ENCODE results near the gene FOXB1. TPM values are rescaled to one million over a fixed set of nuclear protein-coding genes. Genes with fewer than 3 reads are reported as not detected.

Gene FOXB1
- total RNA-seq, 4 donors from 2014 or later, result not detected

DNA sequence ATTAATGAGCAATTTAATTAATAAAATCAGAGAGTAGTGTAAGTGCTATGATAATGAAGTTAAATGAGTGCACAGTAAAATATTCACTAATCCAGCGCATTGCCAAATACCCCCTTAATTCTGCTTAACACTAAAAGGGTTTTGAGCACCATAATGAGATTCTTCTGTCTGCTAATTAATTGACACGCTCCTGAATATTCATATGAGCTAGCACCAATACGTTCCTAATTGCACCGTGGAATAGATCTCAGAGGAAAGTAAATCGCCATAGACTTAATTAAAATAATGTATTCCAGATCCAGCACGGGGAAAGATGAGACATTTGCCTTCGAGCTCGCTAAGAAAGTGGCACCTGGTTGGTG lies 9.6 kb upstream of the FOXB1 start:
- Histone ChIP-seq H3K36me3 (no peaks in the 10 kb centered on the region), H3K4me3 (no peak overlapping the region), H3K27me3 (peaks cover 0 to 97% (median 66%) of the 10 kb centered on the region in 4 donors), H3K4me1 (peaks cover 8 to 24% (median 12%) of the 10 kb centered on the region in 4 donors), H3K9me3 (no peaks in the 10 kb centered on the region), H3K27ac (replicated peaks in 1 of 4) (no peak overlapping the region)
- intact Hi-C loops (cut with DNase I), result no loop called here
- TF ChIP-seq EP300 (IDR thresholded peaks at IDR 0.05) (no peak), POLR2AphosphoS5 (IDR thresholded peaks at IDR 0.05) (no peak), POLR2A (IDR thresholded peaks at IDR 0.05; ENCODE audit: low read depth) (no peak)
- TF ChIP-seq, protein P1, sequence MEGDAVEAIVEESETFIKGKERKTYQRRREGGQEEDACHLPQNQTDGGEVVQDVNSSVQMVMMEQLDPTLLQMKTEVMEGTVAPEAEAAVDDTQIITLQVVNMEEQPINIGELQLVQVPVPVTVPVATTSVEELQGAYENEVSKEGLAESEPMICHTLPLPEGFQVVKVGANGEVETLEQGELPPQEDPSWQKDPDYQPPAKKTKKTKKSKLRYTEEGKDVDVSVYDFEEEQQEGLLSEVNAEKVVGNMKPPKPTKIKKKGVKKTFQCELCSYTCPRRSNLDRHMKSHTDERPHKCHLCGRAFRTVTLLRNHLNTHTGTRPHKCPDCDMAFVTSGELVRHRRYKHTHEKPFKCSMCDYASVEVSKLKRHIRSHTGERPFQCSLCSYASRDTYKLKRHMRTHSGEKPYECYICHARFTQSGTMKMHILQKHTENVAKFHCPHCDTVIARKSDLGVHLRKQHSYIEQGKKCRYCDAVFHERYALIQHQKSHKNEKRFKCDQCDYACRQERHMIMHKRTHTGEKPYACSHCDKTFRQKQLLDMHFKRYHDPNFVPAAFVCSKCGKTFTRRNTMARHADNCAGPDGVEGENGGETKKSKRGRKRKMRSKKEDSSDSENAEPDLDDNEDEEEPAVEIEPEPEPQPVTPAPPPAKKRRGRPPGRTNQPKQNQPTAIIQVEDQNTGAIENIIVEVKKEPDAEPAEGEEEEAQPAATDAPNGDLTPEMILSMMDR (IDR thresholded peaks at IDR 0.05), result no peak
- DNase-seq (ENCODE audit: extremely low spot score), result no peak
- 2% methylated on average over 8 of the region's 8 CpGs for WGBS

DNA sequence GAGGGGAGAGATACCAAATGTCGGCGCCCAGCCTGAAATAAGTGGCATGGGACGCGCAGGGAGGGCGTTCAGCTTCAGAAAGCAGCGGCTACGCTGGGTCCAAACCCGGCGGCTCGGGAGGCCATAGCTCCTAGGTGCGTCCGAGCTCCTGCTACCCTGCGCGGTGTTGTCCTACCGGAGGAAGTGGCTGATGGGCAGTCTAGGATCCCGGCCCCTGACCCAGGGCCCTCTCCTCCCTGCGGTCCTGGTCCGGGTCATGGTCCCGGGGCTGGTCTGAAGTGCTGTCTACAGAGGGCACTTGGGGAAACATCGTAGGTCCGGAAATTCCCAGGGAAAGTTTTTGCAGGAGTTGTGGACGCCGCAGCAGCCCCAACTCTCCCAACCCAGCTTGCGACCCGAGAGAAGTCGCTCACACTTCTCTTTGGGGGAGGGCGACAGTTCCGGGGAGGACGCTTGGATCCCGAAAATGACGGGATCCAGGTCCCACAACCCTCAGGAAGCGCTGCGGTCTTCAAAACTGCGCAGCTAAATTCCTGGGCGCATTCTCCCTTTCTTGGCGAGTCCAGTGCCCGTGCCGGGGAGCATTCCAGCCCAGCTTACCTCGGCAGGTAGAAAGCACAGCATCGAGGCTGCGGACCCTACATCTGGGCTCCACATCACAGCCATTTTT lies 9.1 kb upstream of the FOXB1 start:
- no peak for DNase-seq (ENCODE audit: extremely low spot score)
- peaks cover 0 to 99% (median 71%) of the 10 kb centered on the region in 4 donors for H3K27me3 ChIP-seq
- no peak overlapping the region for H3K27ac ChIP-seq (replicated peaks in 1 of 4)
- intact Hi-C loops (cut with DNase I), result no loop called here
- no peaks in the 10 kb centered on the region for H3K9me3 ChIP-seq
- no peaks in the 10 kb centered on the region for H3K36me3 ChIP-seq
- H3K4me3 ChIP-seq, result no peak overlapping the region
- 2% methylated on average over 34 of the region's 41 CpGs for WGBS
- TF ChIP-seq, protein P1 (IDR thresholded peaks at IDR 0.05), result no peak
- TF ChIP-seq POLR2AphosphoS5 (IDR thresholded peaks at IDR 0.05), result no peak
- peaks cover 8 to 29% (median 17%) of the 10 kb centered on the region in 4 donors for H3K4me1 ChIP-seq

DNA sequence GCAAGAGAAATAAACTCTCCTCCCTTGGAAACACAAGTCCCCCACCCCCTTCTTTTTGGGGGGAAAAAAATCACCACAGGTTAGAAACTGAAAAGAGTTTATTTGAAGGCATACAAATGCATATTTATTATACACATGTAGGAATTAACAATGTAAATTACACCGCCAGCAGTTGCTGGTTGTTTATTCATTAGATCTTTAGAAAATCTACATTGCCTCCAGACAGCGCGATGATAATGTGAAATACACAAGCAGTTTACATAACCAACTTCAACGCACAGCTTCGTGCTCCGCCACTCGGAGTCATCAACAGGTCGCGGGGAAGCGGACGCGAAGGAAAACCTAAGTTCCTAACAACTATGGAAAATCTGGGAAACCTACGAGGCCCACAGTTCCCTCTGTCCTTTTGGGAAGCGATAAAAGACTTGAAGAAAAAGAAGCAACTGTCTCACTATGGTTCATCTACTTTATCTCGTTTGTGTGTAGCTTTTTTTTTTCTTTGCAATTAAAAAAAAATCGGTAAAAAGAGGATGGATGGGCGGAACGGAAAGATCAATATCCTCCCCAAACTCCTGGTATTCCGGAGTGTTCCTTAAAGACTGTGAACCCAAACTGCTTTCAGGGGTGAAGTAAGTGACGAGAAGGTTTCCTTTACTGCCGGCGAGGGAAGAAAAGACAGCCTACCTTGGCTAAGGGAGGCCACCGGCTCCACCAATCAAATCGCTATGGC lies 8.4 kb upstream of the FOXB1 start:
- no peak for DNase-seq (ENCODE audit: extremely low spot score)
- no peak overlapping the region for H3K4me3 ChIP-seq
- TF ChIP-seq POLR2AphosphoS5 (IDR thresholded peaks at IDR 0.05), result no peak
- no peak for TF ChIP-seq EP300 (IDR thresholded peaks at IDR 0.05)
- TF ChIP-seq, protein P1 (IDR thresholded peaks at IDR 0.05), result no peak
- no peak for TF ChIP-seq POLR2A (IDR thresholded peaks at IDR 0.05; ENCODE audit: low read depth)
- WGBS, result 15% methylated on average over 24 of the region's 24 CpGs
- peaks cover 0 to 99% (median 78%) of the 10 kb centered on the region in 4 donors for H3K27me3 ChIP-seq
- no peaks in the 10 kb centered on the region for H3K36me3 ChIP-seq
- intact Hi-C loops (cut with DNase I), result no loop called here
- H3K9me3 ChIP-seq, result no peaks in the 10 kb centered on the region
- no peak overlapping the region for H3K27ac ChIP-seq (replicated peaks in 1 of 4)
- peaks cover 8 to 33% (median 20%) of the 10 kb centered on the region in 4 donors for H3K4me1 ChIP-seq

DNA sequence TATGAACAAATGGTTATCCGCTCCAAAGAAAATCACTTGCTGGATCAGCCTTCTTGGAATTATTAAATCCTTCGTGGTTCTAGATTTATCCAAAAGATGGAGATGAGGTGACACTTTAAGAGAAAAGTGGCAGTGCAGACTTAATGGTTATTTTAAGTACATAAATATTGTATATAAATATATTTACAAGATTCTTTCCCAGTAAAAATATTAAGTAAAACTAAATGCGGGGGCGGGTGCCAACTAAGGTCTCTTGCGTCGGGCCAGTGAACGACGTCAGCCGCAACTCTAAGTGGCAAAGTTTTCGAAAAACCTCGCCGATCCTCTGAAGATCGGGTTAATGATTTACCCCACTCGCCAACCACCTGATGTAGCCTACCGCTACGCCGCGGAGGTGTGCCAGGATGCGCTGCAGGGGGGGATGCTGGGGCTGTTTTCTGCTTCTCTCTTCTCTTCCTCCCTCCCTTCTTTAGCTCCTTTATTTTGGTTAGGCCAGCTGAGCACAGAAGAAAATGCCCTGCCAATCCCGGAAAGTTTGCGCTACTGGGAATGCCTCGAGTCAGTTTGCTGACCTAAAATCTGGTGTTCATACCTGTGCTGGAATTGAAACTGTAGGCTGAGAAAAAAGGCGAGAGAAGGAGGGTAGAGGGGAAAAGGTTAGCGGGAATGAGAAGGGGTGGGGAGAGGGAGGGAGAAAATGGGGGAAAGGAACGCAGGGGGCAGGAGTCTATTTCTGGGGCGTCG lies 7.6 kb upstream of the FOXB1 start:
- no peaks in the 10 kb centered on the region for H3K9me3 ChIP-seq
- peaks cover 8 to 33% (median 21%) of the 10 kb centered on the region in 4 donors for H3K4me1 ChIP-seq
- intact Hi-C loops (cut with DNase I), result no loop called here
- WGBS, result 4% methylated on average over 22 of the region's 27 CpGs
- no peak for DNase-seq (ENCODE audit: extremely low spot score)
- H3K36me3 ChIP-seq, result no peaks in the 10 kb centered on the region
- no peak for TF ChIP-seq POLR2A (IDR thresholded peaks at IDR 0.05; ENCODE audit: low read depth)
- no peak for TF ChIP-seq EP300 (IDR thresholded peaks at IDR 0.05)
- TF ChIP-seq POLR2AphosphoS5 (IDR thresholded peaks at IDR 0.05), result no peak
- TF ChIP-seq, protein P1 (IDR thresholded peaks at IDR 0.05), result no peak
- no peak overlapping the region for H3K27ac ChIP-seq (replicated peaks in 1 of 4)
- peak overlapping the region in 3 of 4 donors; percentile 20 to 36 (median 35) for H3K4me3 ChIP-seq
- peaks cover 0 to 99% (median 84%) of the 10 kb centered on the region in 4 donors for H3K27me3 ChIP-seq

Measured in esophagus muscularis mucosa (tissue), 4 donors.